Panc1 (cell line): ENCODE results near the gene IGSF21.

Source experiments
- POLR2AphosphoS5 ChIP-seq: IDR thresholded peaks from 2 replicates; pipeline ENCODE4 v1.6.1; 2012; ENCODE audit warnings: mild to moderate bottlenecking, low read depth, low read length, moderate library complexity
- SIN3A ChIP-seq: IDR thresholded peaks from 2 replicates; pipeline ENCODE4 v1.6.1; 2012; ENCODE audit warnings: low read depth, mild to moderate bottlenecking, low read length, moderate library complexity, borderline replicate concordance; ENCODE audit not compliant: insufficient read depth
- TCF7L2 ChIP-seq: IDR thresholded peaks from 2 replicates; pipeline ENCODE4 v1.6.1; 2011; ENCODE audit warnings: mild to moderate bottlenecking, low read depth, low read length, inconsistent platforms
- TF ChIP-seq, protein P1 (sequence below): fragments of 450-650 bp; IDR thresholded peaks from 2 replicates; pipeline ENCODE4 v1.5.1; 2017; ENCODE audit warnings: mild to moderate bottlenecking
- TF ChIP-seq, protein P2 (sequence below), 2 experiments: IDR thresholded peaks; 2 replicates each; pipeline ENCODE4 v1.6.1; 2011 to 2012; ENCODE audit warnings: low read depth in 2 of 2, control low read depth in 1 of 2, low read length in 1 of 2, mild to moderate bottlenecking in 1 of 2, moderate library complexity in 1 of 2; ENCODE audit not compliant: insufficient read depth in 1 of 2

DNA sequence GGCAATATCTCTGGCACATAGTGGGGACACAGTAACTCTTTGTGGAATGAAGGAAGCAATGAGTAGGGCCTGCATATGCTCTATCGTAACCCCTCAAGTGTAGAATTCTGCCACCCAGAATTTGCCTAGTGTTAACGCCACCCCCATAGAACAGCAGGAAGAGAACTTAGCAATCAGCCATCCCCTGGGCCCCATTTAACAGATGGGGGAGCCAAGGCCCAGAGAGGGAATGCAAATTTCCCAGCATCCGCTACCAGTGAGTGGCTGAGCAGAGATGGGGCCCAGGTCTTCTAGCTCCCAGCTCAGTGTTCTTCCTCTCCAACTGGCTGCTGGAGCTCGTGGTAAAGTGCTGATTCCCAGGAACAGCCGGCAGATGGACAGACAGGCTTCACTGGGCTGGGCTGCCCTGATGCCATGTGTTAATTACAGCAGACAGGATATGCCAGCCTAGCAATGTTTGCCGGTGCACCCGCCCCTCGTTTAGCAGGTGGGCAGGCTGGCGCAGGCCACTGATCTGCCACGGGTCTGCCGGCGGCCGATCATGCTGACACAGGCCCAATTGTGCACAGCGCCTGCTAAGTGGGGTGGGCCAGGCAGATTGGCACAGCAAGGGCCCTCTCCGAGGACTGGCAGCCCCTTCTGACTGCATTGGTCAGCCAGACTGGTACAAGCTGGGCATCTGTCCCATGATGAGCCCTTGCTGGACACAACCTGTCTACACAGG, 171.9 kb downstream of the IGSF21 start:
- TF ChIP-seq POLR2AphosphoS5 (no peak), TCF7L2 (no peak), SIN3A (no peak)
- TF ChIP-seq, protein P1, sequence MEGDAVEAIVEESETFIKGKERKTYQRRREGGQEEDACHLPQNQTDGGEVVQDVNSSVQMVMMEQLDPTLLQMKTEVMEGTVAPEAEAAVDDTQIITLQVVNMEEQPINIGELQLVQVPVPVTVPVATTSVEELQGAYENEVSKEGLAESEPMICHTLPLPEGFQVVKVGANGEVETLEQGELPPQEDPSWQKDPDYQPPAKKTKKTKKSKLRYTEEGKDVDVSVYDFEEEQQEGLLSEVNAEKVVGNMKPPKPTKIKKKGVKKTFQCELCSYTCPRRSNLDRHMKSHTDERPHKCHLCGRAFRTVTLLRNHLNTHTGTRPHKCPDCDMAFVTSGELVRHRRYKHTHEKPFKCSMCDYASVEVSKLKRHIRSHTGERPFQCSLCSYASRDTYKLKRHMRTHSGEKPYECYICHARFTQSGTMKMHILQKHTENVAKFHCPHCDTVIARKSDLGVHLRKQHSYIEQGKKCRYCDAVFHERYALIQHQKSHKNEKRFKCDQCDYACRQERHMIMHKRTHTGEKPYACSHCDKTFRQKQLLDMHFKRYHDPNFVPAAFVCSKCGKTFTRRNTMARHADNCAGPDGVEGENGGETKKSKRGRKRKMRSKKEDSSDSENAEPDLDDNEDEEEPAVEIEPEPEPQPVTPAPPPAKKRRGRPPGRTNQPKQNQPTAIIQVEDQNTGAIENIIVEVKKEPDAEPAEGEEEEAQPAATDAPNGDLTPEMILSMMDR = no peak
- TF ChIP-seq, protein P2, sequence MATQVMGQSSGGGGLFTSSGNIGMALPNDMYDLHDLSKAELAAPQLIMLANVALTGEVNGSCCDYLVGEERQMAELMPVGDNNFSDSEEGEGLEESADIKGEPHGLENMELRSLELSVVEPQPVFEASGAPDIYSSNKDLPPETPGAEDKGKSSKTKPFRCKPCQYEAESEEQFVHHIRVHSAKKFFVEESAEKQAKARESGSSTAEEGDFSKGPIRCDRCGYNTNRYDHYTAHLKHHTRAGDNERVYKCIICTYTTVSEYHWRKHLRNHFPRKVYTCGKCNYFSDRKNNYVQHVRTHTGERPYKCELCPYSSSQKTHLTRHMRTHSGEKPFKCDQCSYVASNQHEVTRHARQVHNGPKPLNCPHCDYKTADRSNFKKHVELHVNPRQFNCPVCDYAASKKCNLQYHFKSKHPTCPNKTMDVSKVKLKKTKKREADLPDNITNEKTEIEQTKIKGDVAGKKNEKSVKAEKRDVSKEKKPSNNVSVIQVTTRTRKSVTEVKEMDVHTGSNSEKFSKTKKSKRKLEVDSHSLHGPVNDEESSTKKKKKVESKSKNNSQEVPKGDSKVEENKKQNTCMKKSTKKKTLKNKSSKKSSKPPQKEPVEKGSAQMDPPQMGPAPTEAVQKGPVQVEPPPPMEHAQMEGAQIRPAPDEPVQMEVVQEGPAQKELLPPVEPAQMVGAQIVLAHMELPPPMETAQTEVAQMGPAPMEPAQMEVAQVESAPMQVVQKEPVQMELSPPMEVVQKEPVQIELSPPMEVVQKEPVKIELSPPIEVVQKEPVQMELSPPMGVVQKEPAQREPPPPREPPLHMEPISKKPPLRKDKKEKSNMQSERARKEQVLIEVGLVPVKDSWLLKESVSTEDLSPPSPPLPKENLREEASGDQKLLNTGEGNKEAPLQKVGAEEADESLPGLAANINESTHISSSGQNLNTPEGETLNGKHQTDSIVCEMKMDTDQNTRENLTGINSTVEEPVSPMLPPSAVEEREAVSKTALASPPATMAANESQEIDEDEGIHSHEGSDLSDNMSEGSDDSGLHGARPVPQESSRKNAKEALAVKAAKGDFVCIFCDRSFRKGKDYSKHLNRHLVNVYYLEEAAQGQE (IDR thresholded peaks at IDR 0.05; ENCODE audit: insufficient read depth in 1 of 2, low read depth in 2 of 2, low read length in 1 of 2) = no peak
